GM21515 (cell line): ENCODE results near the gene RGS6.

Experiments
- ATAC-seq: cut with Tn5 transposase; IDR thresholded peaks from one replicate; pipeline ENCODE4 v1.9.1; 2021; ENCODE audit not compliant: unreplicated experiment

Gene RGS6

DNA sequence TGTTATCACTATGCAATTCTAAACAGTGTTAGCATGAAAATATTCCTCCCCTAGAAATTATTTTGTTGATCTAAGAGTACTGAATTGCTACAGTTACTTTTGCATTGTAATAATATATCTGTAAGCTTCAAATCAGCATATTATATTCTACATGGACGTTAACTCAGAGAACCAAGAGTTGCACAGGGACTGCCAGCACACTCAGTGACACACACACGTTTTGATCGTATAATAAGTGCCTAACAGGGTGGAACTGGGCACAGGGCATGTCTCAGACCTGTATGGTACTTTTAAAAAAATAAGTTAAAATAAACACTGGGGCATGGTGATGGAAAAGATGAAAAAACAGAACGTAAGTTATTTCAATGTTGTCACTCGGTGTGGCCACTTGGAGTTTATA lies 451.6 kb downstream of the RGS6 start:
- ATAC-seq = no peak

- no peak for ATAC-seq
Measured at GRCh38 chr14:72387726-72388125, 455.5 kb downstream of the RGS6 start.

DNA sequence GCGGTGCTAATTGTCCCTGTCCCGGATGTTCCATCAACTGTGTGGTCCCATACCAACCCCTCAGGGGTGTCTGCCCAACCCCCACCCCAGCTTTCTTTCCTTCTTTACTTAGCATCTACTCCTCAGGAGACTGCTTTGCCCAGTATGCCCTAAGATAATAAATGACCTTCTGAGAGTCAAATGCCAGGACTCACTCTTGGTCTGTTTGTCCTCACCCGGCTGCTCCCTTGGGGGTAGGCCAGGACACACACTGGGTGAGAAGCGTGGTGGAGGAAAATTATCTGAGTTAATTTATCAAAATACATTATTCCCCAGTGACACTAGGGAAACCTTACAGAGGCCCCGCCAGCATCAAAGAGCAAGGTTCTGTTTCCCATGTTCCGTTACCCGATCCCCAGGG lies 457.0 kb downstream of the RGS6 start:
- no peak for ATAC-seq

DNA sequence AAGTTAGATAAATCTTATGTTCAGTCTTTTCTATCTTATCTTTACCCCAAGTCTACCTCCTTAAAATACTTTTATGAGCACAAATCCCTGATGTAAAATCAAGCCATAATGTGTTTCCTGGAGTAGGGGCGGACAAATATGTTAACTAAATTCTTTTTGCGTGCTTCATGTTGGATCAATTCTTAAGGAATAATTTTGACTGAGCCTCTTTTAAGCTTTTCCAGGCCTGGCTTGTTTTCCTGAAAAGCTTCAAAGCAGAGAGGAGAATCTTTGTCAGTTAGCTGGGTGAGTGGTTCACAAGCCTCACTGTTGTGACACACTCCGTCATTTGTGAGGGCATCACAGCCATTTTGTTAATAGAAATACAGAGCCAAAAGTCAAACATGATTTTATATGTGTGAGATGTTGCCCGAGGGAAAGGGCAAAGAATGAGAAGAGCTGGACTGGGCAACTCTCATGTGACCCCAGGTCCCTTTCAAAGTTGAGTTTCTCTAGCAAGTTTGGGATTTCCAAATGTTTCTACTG lies 468.9 kb downstream of the RGS6 start:
- ATAC-seq = no peak

DNA sequence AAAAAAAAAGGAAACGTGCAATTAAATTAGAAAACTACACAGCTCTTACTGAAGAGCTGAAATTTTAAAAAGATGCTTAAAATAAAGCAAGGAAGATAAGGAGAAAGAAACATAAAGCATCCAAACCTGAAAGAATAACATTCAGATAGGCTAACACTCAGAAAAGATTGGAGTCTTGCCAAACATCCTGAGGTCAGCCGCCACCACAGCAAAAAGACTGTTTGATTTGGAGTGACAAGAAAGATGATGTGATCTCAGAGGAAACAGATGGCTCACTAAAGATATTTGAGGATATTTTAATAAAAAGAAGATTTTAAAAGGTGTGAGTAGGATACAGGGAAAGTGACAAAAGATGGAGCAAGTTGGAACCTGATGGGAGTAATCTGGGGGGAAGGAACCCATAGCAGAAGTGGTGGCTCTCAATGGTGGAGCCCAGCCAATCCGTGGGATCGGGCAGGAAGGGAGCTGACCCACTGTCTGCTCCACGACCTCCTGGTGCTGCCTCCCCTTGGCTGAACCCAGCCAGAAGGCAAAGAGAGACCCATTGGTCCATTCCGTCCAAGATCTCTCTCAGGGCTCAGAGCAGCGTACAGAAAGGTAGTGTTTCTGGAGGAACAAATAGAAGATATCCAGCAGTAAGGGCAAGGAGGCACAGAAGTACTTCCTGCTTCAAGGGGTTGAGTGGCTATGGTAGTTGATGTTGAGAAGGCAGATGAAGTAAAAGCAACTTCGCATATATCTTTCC lies 469.6 kb downstream of the RGS6 start:
- no peak for ATAC-seq

- no peak for ATAC-seq
Measured at GRCh38 chr14:72402377-72402772, 470.1 kb downstream of the RGS6 start.

- ATAC-seq = no peak
Measured at GRCh38 chr14:72404106-72404774, 472.0 kb downstream of the RGS6 start.

DNA sequence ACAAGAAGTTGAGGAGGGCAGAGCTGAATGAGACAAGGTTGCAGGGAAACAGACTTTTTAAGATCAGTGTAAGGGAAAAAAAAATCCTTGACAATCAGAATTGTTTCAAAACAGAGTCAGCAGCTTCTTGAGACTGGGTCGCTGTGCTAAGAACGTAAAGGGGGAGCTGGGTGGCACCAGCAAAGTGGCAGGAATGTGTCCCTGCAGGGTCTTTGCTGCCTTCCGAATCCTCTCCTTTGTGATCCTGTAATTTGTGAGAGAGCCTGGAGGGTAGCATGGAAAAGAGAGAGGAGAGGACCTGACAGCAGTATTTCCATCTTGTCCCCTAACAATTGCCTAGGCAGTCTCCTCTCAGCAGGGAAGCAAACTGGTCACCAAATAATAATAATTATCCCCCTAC lies 472.8 kb downstream of the RGS6 start:
- ATAC-seq = no peak

- no peak for ATAC-seq
Measured at GRCh38 chr14:72408020-72408419, 475.8 kb downstream of the RGS6 start.

DNA sequence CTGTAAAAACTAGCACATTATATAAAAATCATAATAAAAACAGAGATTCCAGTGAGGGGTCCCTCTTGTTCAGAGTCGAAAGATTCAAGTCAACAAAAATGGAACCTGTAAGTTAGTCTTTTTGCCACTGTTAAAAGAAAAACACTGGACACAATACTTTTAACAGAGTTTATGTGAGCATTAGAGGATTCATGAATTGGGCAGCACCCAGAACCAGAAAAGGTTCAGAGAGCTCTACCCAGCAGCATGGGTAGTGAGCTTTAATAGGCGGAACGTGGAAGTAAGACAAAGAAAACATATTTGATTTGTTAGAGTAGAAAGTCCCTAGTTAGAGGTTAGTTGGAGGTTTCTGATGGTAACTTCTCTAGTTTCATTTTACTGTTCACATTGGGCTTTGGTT lies 476.8 kb downstream of the RGS6 start:
- ATAC-seq = no peak

- no peak for ATAC-seq
Measured at GRCh38 chr14:72416081-72416849, 484.0 kb downstream of the RGS6 start.

DNA sequence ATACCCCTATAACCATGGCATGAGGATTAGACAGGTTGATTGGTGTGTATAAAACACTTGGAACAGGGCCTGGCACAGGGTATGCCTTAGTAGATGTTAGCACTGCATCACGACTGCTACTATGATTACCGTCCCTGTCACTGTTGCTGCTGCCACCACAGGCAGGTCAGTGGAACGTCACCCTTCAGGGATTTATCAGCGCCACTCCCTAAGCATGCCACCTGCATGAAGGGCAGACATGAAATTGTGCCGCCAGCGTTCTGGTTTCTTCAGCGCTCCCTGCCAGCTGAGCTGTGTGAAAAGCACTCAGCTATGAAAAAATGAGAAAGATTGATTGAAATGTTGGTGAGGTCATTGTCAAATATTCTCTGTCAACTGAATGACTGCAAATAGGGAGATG lies 484.7 kb downstream of the RGS6 start:
- no peak for ATAC-seq

GRCh38 chr14:72418806-72419205 lies 486.6 kb downstream of the RGS6 start:
- ATAC-seq = no peak

DNA sequence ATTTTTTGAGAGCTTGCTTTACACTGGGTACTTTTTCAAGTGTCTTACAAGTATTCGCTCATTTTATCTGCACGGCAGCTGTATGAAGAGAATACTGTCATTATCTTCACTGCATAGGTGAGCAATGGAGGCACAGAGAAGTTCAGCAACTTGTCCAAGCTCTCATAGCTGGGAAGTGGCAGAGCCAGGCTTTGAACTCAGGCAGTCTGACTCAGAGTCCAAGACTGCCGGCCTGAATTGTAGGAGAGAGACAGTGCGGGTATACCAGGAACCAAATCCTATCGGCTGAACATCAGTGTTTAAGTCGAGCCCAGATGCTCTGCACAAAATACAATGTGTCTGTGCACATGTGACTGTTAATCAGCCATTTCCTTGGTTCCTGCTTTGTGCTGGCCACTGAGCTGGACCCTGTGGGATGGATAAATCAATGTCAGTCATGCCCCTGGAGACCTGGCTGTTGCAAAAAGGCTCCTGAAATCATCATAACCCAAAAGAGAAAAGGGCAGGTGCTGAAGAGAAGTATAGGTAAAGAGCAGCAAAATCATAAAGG lies 487.1 kb downstream of the RGS6 start:
- ATAC-seq = no peak

DNA sequence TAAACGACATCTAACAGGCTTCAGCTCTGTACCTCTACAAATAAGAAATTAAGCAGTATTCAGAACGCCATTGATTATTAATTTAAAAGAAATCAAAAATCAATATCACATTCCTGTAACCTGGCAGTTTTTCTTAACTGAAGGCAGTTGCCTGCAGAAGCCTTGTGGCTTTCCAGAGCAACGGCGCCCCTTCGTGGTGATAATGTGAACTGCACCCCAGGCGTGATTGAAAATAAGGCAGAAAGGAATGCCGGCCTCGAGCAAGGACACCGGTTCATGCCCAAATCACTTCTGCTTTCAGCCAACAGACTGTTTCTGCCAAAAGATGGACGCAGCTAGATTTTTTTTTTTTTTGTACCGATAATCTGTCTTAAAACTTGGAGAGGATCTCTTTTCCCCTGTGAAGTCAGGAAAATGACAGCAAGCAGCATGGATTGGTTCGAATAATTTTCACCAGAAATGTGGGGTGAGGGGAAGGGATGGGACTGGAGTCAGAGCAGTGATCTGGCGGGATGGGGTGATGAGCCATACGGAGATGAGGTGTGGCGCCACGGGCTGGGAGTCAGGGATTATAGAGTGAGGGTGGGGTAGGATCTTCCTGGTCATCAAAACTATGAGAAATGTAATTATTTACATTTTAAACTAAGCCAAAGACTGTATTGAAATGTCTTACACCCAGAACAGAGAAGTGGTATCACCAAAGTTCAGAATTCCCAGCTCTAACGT lies 488.7 kb downstream of the RGS6 start:
- ATAC-seq = no peak

- ATAC-seq = no peak
Measured at GRCh38 chr14:72423957-72424356, 491.7 kb downstream of the RGS6 start.

GRCh38 chr14:72430457-72430856 lies 498.2 kb downstream of the RGS6 start:
- ATAC-seq = no peak

DNA sequence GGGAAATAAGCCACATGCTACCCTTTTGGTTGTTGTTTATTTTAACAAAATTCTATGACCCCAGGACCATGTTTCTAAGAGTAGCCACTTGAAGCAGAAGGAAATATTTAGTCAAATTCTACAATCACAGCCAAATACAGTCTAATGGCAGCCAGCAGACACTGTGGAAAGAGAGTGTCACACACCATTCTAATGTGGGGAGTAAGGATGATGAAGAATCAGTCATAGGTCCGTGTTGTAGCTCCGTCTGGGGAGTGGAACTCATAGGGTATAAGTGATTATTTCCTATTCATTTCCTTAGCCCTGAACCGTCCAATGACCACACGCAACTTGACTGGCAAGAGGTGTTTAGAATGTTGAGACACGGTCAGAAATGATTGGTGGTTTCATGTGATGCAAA lies 500.5 kb downstream of the RGS6 start:
- no peak for ATAC-seq

DNA sequence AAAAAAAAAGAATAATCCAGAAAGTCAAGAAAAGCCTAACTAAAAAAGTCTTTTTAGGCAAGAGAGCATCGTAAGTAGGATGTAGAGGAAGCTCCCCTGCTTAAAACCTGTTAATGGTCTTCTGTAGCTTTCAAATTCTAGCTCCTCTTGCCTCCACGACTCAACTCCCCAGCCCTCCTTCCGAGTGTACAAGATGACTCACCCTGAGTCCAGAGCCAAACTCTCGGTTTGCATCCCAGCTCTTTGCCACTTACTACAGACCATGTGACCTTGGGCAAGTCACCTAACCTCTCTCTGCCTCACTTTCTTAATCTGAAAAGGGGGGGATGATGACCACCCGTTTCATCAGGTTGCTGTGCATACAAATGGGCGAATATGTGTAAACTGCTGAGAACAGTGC lies 501.3 kb downstream of the RGS6 start:
- no peak for ATAC-seq

- no peak for ATAC-seq
Measured at GRCh38 chr14:72434856-72435255, 502.6 kb downstream of the RGS6 start.

GRCh38 chr14:72439707-72440106 lies 507.5 kb downstream of the RGS6 start:
- ATAC-seq = peak; percentile 55
